Measurements from ENCODE around the gene CDSN. TPM values are rescaled to one million over a fixed set of nuclear protein-coding genes. Genes with fewer than 3 reads are reported as not detected.

The CDSN gene
- total and polyA plus RNA-seq, 2 donors (not counting 1 experiment from before 2014, with no cell fraction given) = not detected

- Histone ChIP-seq H3K79me2 (ENCODE audit: control insufficient read depth, insufficient read depth, low read length) (no peaks in the 10 kb centered on the region), H3K4me2 (ENCODE audit: extremely low read depth, insufficient read depth, low read length) (no peak overlapping the region), H3K9ac (ENCODE audit: insufficient read depth, low read length) (no peak overlapping the region), H2AFZ (ENCODE audit: low read length) (no peak overlapping the region), H3K4me1 (ENCODE audit: control insufficient read depth, extremely low read depth, insufficient read depth, low read length) (peaks cover 3% of the 10 kb centered on the region), H3K9me3 (ENCODE audit: control insufficient read depth, insufficient read depth, low read depth, low read length) (no peaks in the 10 kb centered on the region), H4K20me1 (ENCODE audit: control insufficient read depth, extremely low read depth, insufficient read depth, low read length) (no peaks in the 10 kb centered on the region), H3K27ac (ENCODE audit: insufficient read depth, low read length) (no peak overlapping the region), H3K27me3 (ENCODE audit: control insufficient read depth, insufficient read depth, low read length) (peaks cover 9% of the 10 kb centered on the region), H3K36me3 (ENCODE audit: control insufficient read depth, insufficient read depth, low read length) (no peaks in the 10 kb centered on the region), H3K4me3 (replicated peaks in 1 of 4; ENCODE audit: control extremely low read depth in 1 of 4, insufficient read depth in 1 of 4, low read depth in 3 of 4, low read length in 4 of 4) (no peak overlapping the region)
- TF ChIP-seq CTCF (conservative IDR thresholded peaks at IDR 0.05 in 1 of 2, IDR thresholded peaks at IDR 0.05 in 1 of 2; ENCODE audit: low read depth in 1 of 2, low read length in 2 of 2) (peak; percentile 80 to 91), EZH2 (IDR thresholded peaks at IDR 0.05; ENCODE audit: low read length, missing control alignments) (no peak)
- peak in 1 of 2 donors; percentile 30 for DNase-seq (ENCODE audit: low read depth in 2 of 2)
Measured at GRCh38 chr6:31128093-31128676, 7.9 kb upstream of the CDSN start.

GRCh38 chr6:31126396-31127175 lies 6.3 kb upstream of the CDSN start:
- no peak for DNase-seq (ENCODE audit: low read depth in 2 of 2)
- Histone ChIP-seq H3K9me3 (ENCODE audit: control insufficient read depth, insufficient read depth, low read depth, low read length) (no peaks in the 10 kb centered on the region), H3K79me2 (ENCODE audit: control insufficient read depth, insufficient read depth, low read length) (no peaks in the 10 kb centered on the region), H3K27ac (ENCODE audit: insufficient read depth, low read length) (no peak overlapping the region), H3K4me3 (replicated peaks in 1 of 4; ENCODE audit: control extremely low read depth in 1 of 4, insufficient read depth in 1 of 4, low read depth in 3 of 4, low read length in 4 of 4) (no peak overlapping the region), H3K27me3 (ENCODE audit: control insufficient read depth, insufficient read depth, low read length) (peaks cover 9% of the 10 kb centered on the region), H3K9ac (ENCODE audit: insufficient read depth, low read length) (no peak overlapping the region), H3K36me3 (ENCODE audit: control insufficient read depth, insufficient read depth, low read length) (no peaks in the 10 kb centered on the region), H4K20me1 (ENCODE audit: control insufficient read depth, extremely low read depth, insufficient read depth, low read length) (no peaks in the 10 kb centered on the region), H3K4me2 (ENCODE audit: extremely low read depth, insufficient read depth, low read length) (no peak overlapping the region), H3K4me1 (ENCODE audit: control insufficient read depth, extremely low read depth, insufficient read depth, low read length) (peaks cover 13% of the 10 kb centered on the region), H2AFZ (ENCODE audit: low read length) (no peak overlapping the region)
- no peak for TF ChIP-seq CTCF (conservative IDR thresholded peaks at IDR 0.05 in 1 of 2, IDR thresholded peaks at IDR 0.05 in 1 of 2; ENCODE audit: low read depth in 1 of 2, low read length in 2 of 2)

GRCh38 chr6:31125586-31126363 lies 5.5 kb upstream of the CDSN start:
- H2AFZ ChIP-seq (ENCODE audit: low read length) = no peak overlapping the region
- H3K27ac ChIP-seq (ENCODE audit: insufficient read depth, low read length) = no peak overlapping the region

More at GRCh38 chr6:31125586-31126363, 5.5 kb upstream of the CDSN start:
- DNase-seq (ENCODE audit: low read depth in 2 of 2) = peak in 1 of 2 donors; percentile 45
- Histone ChIP-seq H3K4me1 (ENCODE audit: control insufficient read depth, extremely low read depth, insufficient read depth, low read length) (peaks cover 13% of the 10 kb centered on the region), H3K4me3 (replicated peaks in 1 of 4; ENCODE audit: control extremely low read depth in 1 of 4, insufficient read depth in 1 of 4, low read depth in 3 of 4, low read length in 4 of 4) (no peak overlapping the region), H3K9ac (ENCODE audit: insufficient read depth, low read length) (no peak overlapping the region), H3K27me3 (ENCODE audit: control insufficient read depth, insufficient read depth, low read length) (peaks cover 9% of the 10 kb centered on the region), H4K20me1 (ENCODE audit: control insufficient read depth, extremely low read depth, insufficient read depth, low read length) (no peaks in the 10 kb centered on the region), H3K36me3 (ENCODE audit: control insufficient read depth, insufficient read depth, low read length) (no peaks in the 10 kb centered on the region), H3K9me3 (ENCODE audit: control insufficient read depth, insufficient read depth, low read depth, low read length) (no peaks in the 10 kb centered on the region), H3K79me2 (ENCODE audit: control insufficient read depth, insufficient read depth, low read length) (no peaks in the 10 kb centered on the region), H3K4me2 (ENCODE audit: extremely low read depth, insufficient read depth, low read length) (no peak overlapping the region)
- TF ChIP-seq CTCF (conservative IDR thresholded peaks at IDR 0.05 in 1 of 2, IDR thresholded peaks at IDR 0.05 in 1 of 2; ENCODE audit: low read depth in 1 of 2, low read length in 2 of 2) = no peak
- TF ChIP-seq EZH2 (IDR thresholded peaks at IDR 0.05; ENCODE audit: low read length, missing control alignments) = no peak
